Loucy (cell line): ENCODE results near the gene SEPHS1.

Experiments used
- H2AFZ ChIP-seq: fragments of 200-600 bp; sonication (generic); 2 replicates; pipeline ENCODE4 v1.6.0; 2016; ENCODE audit warnings: antibody characterized with exemption, mild to moderate bottlenecking, low read length, moderate library complexity
- H3F3A ChIP-seq: fragments of 200-600 bp; 2 replicates; pipeline ENCODE4 v1.6.0; 2016; ENCODE audit warnings: antibody characterized with exemption, low read depth, mild to moderate bottlenecking
- H3K27me3 ChIP-seq: fragments of 200-600 bp; sonication (generic); 2 replicates; pipeline ENCODE4 v1.6.1; 2014; ENCODE audit warnings: low read length, mild to moderate bottlenecking; ENCODE audit not compliant: insufficient read depth, poor library complexity, severe bottlenecking
- H3K36me3 ChIP-seq: fragments of 200-600 bp; sonication (generic); 2 replicates; pipeline ENCODE4 v1.6.1; 2016; ENCODE audit warnings: low read length; ENCODE audit not compliant: insufficient read depth
- H3K4me1 ChIP-seq: fragments of 200-600 bp; sonication (generic); 2 replicates; pipeline ENCODE4 v1.5.1; 2014; ENCODE audit warnings: low read length, mild to moderate bottlenecking; ENCODE audit not compliant: insufficient read depth, poor library complexity, severe bottlenecking
- H3K4me2 ChIP-seq: fragments of 200-600 bp; sonication (generic); 2 replicates; pipeline ENCODE4 v1.6.0; 2014; ENCODE audit warnings: antibody characterized with exemption, low read length, low read depth, mild to moderate bottlenecking; ENCODE audit not compliant: poor library complexity, severe bottlenecking
- H3K4me3 ChIP-seq: fragments of 200-600 bp; sonication (generic); 2 replicates; pipeline ENCODE4 v1.5.1; 2014; ENCODE audit warnings: low read length, mild to moderate bottlenecking, mixed read lengths; ENCODE audit not compliant: poor library complexity, severe bottlenecking
- H3K79me2 ChIP-seq: fragments of 200-600 bp; sonication (generic); 2 replicates; pipeline ENCODE4 v1.6.1; 2014; ENCODE audit warnings: low read length; ENCODE audit not compliant: insufficient read depth
- H3K9ac ChIP-seq: fragments of 200-600 bp; sonication (generic); 2 replicates; pipeline ENCODE4 v1.6.0; 2014; ENCODE audit warnings: mild to moderate bottlenecking, low read depth, low read length, moderate library complexity; ENCODE audit not compliant: poor library complexity, severe bottlenecking
- H3K9me2 ChIP-seq: fragments of 200-600 bp; sonication (generic); replicated peaks from 2 replicates; pipeline ENCODE4 v1.6.1; 2016; ENCODE audit warnings: low read depth, low read length, mixed read lengths
- H3K9me3 ChIP-seq: fragments of 200-600 bp; sonication (generic); 2 replicates; pipeline ENCODE4 v1.6.1; 2014; ENCODE audit warnings: mild to moderate bottlenecking, antibody characterized with exemption, low read length, low read depth; ENCODE audit not compliant: insufficient read depth
- H4K20me1 ChIP-seq: fragments of 200-600 bp; sonication (generic); 2 replicates; pipeline ENCODE4 v1.6.0; 2014; ENCODE audit warnings: antibody characterized with exemption, low read length, mild to moderate bottlenecking; ENCODE audit not compliant: insufficient read depth, poor library complexity, severe bottlenecking
- EZH2phosphoT487 ChIP-seq: fragments of 200-600 bp; IDR thresholded peaks from 2 replicates; pipeline ENCODE4 v1.6.1; 2018; ENCODE audit warnings: antibody characterized with exemption, mild to moderate bottlenecking, moderate library complexity, borderline replicate concordance
- TF ChIP-seq, protein P1 (sequence below): fragments of 200-600 bp; sonication (generic); conservative IDR thresholded peaks from 2 replicates; pipeline ENCODE4 v1.5.1; 2014; ENCODE audit warnings: mild to moderate bottlenecking, antibody characterized with exemption, low read length

Gene SEPHS1

DNA sequence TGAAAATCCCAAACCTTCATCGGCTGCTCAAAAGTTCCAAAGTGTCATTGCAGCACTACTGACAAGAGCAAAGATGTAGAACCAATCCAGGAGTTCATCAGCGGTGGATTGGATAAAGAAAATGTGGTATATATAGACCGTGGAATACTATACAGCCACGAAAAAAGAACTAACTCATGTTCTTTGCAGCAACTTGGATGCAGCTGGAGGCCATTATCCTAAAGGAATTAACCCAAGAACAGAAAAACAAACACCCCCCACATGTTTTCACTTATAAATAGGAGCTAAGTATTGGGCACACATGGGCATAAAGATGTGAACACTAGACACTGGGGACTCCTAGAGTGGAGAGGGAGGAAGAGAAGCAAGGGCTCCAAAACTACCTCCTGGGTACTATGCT lies 79.8 kb downstream of the SEPHS1 start:
- no peaks in the 10 kb centered on the region for H3K9me3 ChIP-seq
- H3K4me1 ChIP-seq = peaks cover 5% of the 10 kb centered on the region
- no peak overlapping the region for H3K4me3 ChIP-seq

More for the DNA sequence above, 79.8 kb downstream of the SEPHS1 start:
- TF ChIP-seq EZH2phosphoT487 = no peak
- TF ChIP-seq, protein P1, sequence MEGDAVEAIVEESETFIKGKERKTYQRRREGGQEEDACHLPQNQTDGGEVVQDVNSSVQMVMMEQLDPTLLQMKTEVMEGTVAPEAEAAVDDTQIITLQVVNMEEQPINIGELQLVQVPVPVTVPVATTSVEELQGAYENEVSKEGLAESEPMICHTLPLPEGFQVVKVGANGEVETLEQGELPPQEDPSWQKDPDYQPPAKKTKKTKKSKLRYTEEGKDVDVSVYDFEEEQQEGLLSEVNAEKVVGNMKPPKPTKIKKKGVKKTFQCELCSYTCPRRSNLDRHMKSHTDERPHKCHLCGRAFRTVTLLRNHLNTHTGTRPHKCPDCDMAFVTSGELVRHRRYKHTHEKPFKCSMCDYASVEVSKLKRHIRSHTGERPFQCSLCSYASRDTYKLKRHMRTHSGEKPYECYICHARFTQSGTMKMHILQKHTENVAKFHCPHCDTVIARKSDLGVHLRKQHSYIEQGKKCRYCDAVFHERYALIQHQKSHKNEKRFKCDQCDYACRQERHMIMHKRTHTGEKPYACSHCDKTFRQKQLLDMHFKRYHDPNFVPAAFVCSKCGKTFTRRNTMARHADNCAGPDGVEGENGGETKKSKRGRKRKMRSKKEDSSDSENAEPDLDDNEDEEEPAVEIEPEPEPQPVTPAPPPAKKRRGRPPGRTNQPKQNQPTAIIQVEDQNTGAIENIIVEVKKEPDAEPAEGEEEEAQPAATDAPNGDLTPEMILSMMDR = no peak
- Histone ChIP-seq H4K20me1 (no peaks in the 10 kb centered on the region), H3K36me3 (no peaks in the 10 kb centered on the region), H2AFZ (no peak overlapping the region), H3K9ac (no peak overlapping the region), H3K79me2 (no peaks in the 10 kb centered on the region), H3K9me2 (no peaks in the 10 kb centered on the region), H3K4me2 (no peak overlapping the region), H3F3A (no peaks in the 10 kb centered on the region), H3K27me3 (no peaks in the 10 kb centered on the region)
